DND-41 (cell line): ENCODE data around the gene PRXL2B.

Source experiments
- EZH2 ChIP-seq: IDR thresholded peaks from 3 replicates; pipeline ENCODE4 v1.6.1; 2012; ENCODE audit warnings: borderline replicate concordance, low read depth, mild to moderate bottlenecking, moderate library complexity, low read length, inconsistent platforms; ENCODE audit not compliant: severe bottlenecking
- TF ChIP-seq, protein P1 (sequence below): IDR thresholded peaks from 2 replicates; pipeline ENCODE4 v1.5.1; 2012; ENCODE audit warnings: borderline replicate concordance, low read length, moderate library complexity, mild to moderate bottlenecking; ENCODE audit not compliant: poor library complexity, severe bottlenecking; ENCODE audit errors: extremely low read depth

DNA sequence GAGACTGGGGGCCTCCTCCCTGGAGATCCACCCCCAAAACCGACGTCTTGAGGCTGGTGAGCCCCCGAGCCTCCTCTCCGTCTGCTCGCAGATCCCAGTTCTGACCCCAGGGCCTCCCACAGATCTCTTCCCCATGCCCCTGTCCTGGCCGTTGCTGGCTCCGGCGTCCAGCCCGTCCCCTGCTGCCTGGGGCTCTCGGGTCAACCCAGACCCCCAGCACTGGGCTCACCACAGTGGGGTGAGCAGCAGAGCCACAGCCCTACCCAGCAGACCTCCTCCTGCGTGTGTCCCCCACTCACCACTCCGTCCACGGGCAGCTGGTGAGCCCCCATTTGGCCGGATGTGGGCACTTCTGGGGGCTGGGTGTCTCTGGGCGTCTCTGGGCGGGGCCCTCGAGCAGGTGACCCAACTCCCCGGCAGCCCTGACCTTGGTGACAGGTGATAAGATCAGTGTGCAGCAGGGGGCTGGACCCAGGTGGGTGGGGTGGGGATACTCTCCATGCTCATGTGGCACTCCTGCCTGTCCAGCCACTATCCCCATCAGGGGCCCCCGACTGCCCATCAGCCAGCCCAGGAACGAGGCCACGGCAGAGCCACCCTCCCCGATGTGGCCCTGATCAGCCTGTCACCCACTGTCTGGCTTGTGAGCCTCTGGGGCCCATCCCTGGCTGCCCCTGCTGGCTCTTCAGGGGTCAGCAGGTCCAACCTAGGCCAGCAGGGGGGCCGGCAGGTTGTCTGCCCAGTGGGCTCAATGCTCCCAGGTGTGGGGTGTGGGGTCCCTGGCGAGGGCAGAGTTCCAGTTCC, 29.7 kb upstream of the PRXL2B start:
- TF ChIP-seq EZH2 = no peak
- TF ChIP-seq, protein P1, sequence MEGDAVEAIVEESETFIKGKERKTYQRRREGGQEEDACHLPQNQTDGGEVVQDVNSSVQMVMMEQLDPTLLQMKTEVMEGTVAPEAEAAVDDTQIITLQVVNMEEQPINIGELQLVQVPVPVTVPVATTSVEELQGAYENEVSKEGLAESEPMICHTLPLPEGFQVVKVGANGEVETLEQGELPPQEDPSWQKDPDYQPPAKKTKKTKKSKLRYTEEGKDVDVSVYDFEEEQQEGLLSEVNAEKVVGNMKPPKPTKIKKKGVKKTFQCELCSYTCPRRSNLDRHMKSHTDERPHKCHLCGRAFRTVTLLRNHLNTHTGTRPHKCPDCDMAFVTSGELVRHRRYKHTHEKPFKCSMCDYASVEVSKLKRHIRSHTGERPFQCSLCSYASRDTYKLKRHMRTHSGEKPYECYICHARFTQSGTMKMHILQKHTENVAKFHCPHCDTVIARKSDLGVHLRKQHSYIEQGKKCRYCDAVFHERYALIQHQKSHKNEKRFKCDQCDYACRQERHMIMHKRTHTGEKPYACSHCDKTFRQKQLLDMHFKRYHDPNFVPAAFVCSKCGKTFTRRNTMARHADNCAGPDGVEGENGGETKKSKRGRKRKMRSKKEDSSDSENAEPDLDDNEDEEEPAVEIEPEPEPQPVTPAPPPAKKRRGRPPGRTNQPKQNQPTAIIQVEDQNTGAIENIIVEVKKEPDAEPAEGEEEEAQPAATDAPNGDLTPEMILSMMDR = no peak
